NCI-H1436 (cell line): ENCODE data around the gene ATRAID.
A peak's percentile ranks its signal among the peaks of the same experiment; 100 is the strongest.

Source experiments
- DNase-seq: peaks from one replicate; lab custom pipeline; 2025; lab: John Stamatoyannopoulos, UW

ATRAID gene

GRCh38 chr2:27250652-27251379 is 39.0 kb downstream of the ATRAID start:
- DNase-seq, result no peak

- no peak for DNase-seq
Measured at GRCh38 chr2:27251766-27252165, 39.9 kb downstream of the ATRAID start.

- no peak for DNase-seq
Measured at GRCh38 chr2:27255187-27255586, 43.3 kb downstream of the ATRAID start.

- no peak for DNase-seq
Measured at GRCh38 chr2:27255660-27256059, 43.8 kb downstream of the ATRAID start.

- DNase-seq, result no peak
Measured at GRCh38 chr2:27256855-27257454, 45.1 kb downstream of the ATRAID start.

- DNase-seq, result no peak
Measured at GRCh38 chr2:27258051-27258450, 46.2 kb downstream of the ATRAID start.

GRCh38 chr2:27261241-27261925 is 49.5 kb downstream of the ATRAID start:
- no peak for DNase-seq

- no peak for DNase-seq
Measured at GRCh38 chr2:27261926-27262298, 50.1 kb downstream of the ATRAID start.

GRCh38 chr2:27262379-27263286 is 50.8 kb downstream of the ATRAID start, which contains the start of gene SLC30A3:
TSS of gene SLC30A3 (minus strand) at chr2:27263047. CDS start at chr2:27262906, 141 bp downstream.
- DNase-seq, result peak; percentile 41

GRCh38 chr2:27263287-27264252 is 51.7 kb downstream of the ATRAID start:
- no peak for DNase-seq

- DNase-seq, result no peak
Measured at GRCh38 chr2:27264253-27264752, 52.5 kb downstream of the ATRAID start.

GRCh38 chr2:27264753-27265535 is 53.1 kb downstream of the ATRAID start:
- peak; percentile 62 for DNase-seq

- no peak for DNase-seq
Measured at GRCh38 chr2:27265536-27265870, 53.7 kb downstream of the ATRAID start.
